IMR-90 (cell line): ENCODE data around the gene ADGRD2. TPM values are rescaled to one million over a fixed set of nuclear protein-coding genes. Genes with fewer than 3 reads are reported as not detected.
A peak's percentile ranks its signal among the peaks of the same experiment; 100 is the strongest.

ENCODE experiments used
- ATAC-seq: fragments of 200-7000 bp; cut with Tn5 transposase; 2 replicates; pipeline ENCODE4 v1.9.1; 2020; ENCODE audit warnings: low read depth, mild to moderate bottlenecking, moderate library complexity
- BruUV-seq: library from RNA; stranded (reverse); fragments of 400-500 nt; replicated peaks from 2 replicates; lab custom pipeline; 2021; lab: Mats Ljungman, UMichigan
- CTCF ChIA-PET: fragments of 300-600 bp; formaldehyde crosslinking; extraction: SDS; loops from one replicate; lab custom pipeline; 2021; ENCODE audit warnings: antibody characterized with exemption; lab: Yijun Ruan, JAX
- POLR2A ChIA-PET: fragments of 300-600 bp; sonication (Branson Sonifier 250); formaldehyde crosslinking; loops from one replicate; lab custom pipeline; 2022; ENCODE audit warnings: antibody characterized with exemption; ENCODE audit not compliant: unreplicated experiment; lab: Charles Lee
- DNase-seq: peaks from one replicate; pipeline ENCODE4 v3.0.0; 2013
- H2AFZ ChIP-seq: replicated peaks from 2 replicates; pipeline ENCODE3; 2013; ENCODE audit warnings: low read length, mild to moderate bottlenecking; ENCODE audit not compliant: poor library complexity
- H2AK5ac ChIP-seq: 2 replicates; pipeline ENCODE4 v1.6.1; 2013; ENCODE audit warnings: low read depth, low read length, inconsistent platforms
- H2AK9ac ChIP-seq: replicated peaks from 2 replicates; pipeline ENCODE3; 2013; ENCODE audit warnings: mild to moderate bottlenecking, low read depth, low read length, moderate library complexity; ENCODE audit not compliant: poor library complexity
- H2BK120ac ChIP-seq: 2 replicates; pipeline ENCODE4 v1.6.1; 2013; ENCODE audit warnings: low read depth, low read length, inconsistent platforms
- H2BK15ac ChIP-seq: 3 replicates; pipeline ENCODE4 v1.6.1; 2013; ENCODE audit warnings: low read depth, low read length, inconsistent platforms
- H2BK20ac ChIP-seq: 2 replicates; pipeline ENCODE4 v1.6.1; 2013; ENCODE audit warnings: low read depth, mild to moderate bottlenecking, inconsistent platforms, low read length, moderate library complexity
- H2BK5ac ChIP-seq: 2 replicates; pipeline ENCODE4 v1.6.1; 2013; ENCODE audit warnings: mild to moderate bottlenecking, low read depth, low read length, inconsistent platforms; ENCODE audit not compliant: poor library complexity, severe bottlenecking
- H3K14ac ChIP-seq: replicated peaks from 2 replicates; pipeline ENCODE4 v1.6.1; 2013; ENCODE audit warnings: low read depth, low read length, inconsistent platforms
- H3K18ac ChIP-seq: 2 replicates; pipeline ENCODE4 v1.6.1; 2013; ENCODE audit warnings: low read depth, low read length, control low read depth
- H3K23ac ChIP-seq: 2 replicates; pipeline ENCODE4 v1.6.1; 2013; ENCODE audit warnings: low read depth, low read length, inconsistent platforms
- H3K27ac ChIP-seq: 2 replicates; pipeline ENCODE4 v1.5.1; 2013; ENCODE audit warnings: mild to moderate bottlenecking, control low read depth, low read length; ENCODE audit not compliant: insufficient read depth
- H3K27me3 ChIP-seq: 2 replicates; pipeline ENCODE4 v1.6.1; 2013; ENCODE audit warnings: low read length; ENCODE audit not compliant: control insufficient read depth, insufficient read depth
- H3K36me3 ChIP-seq: 2 replicates; pipeline ENCODE4 v1.6.1; 2013; ENCODE audit warnings: low read length, mixed read lengths; ENCODE audit not compliant: control insufficient read depth, insufficient read depth
- H3K4ac ChIP-seq: 2 replicates; pipeline ENCODE4 v1.6.1; 2013; ENCODE audit warnings: low read depth, low read length, inconsistent platforms
- H3K4me1 ChIP-seq: 2 replicates; pipeline ENCODE4 v1.6.1; 2013; ENCODE audit warnings: low read length, mixed read lengths; ENCODE audit not compliant: control insufficient read depth, insufficient read depth
- H3K4me2 ChIP-seq: 2 replicates; pipeline ENCODE4 v1.6.1; 2013; ENCODE audit warnings: low read depth, mild to moderate bottlenecking, control low read depth, low read length, moderate library complexity
- H3K4me3 ChIP-seq: 2 replicates; pipeline ENCODE4 v1.5.1; 2013; ENCODE audit warnings: low read depth, mild to moderate bottlenecking, control low read depth, low read length, moderate library complexity; ENCODE audit not compliant: insufficient read depth
- H3K56ac ChIP-seq: 2 replicates; pipeline ENCODE4 v1.6.1; 2013; ENCODE audit warnings: low read length, inconsistent platforms; ENCODE audit not compliant: insufficient read depth; ENCODE audit errors: extremely low read depth
- H3K79me1 ChIP-seq, 2 experiments: 2 replicates each; pipeline ENCODE4 v1.6.1; 2013; ENCODE audit warnings: low read length in 2 of 2, inconsistent platforms in 1 of 2, low read depth in 1 of 2
- H3K9ac ChIP-seq: 2 replicates; pipeline ENCODE4 v1.6.1; 2013; ENCODE audit warnings: low read depth, low read length, control low read depth
- H3K9me1 ChIP-seq: 2 replicates; pipeline ENCODE4 v1.6.1; 2013; ENCODE audit warnings: low read length, inconsistent platforms; ENCODE audit not compliant: insufficient read depth
- H3K9me3 ChIP-seq: 2 replicates; pipeline ENCODE4 v1.6.1; 2013; ENCODE audit warnings: low read length; ENCODE audit not compliant: control insufficient read depth, insufficient read depth
- H4K20me1 ChIP-seq: 2 replicates; pipeline ENCODE4 v1.6.1; 2013; ENCODE audit warnings: low read length, inconsistent platforms; ENCODE audit not compliant: insufficient read depth
- H4K5ac ChIP-seq: 2 replicates; pipeline ENCODE4 v1.6.1; 2013; ENCODE audit warnings: mild to moderate bottlenecking, low read depth, low read length, control low read depth
- H4K8ac ChIP-seq, 2 experiments: 2 replicates each; pipeline ENCODE4 v1.6.1; 2013; ENCODE audit warnings: low read depth in 2 of 2, low read length in 2 of 2, control low read depth in 1 of 2, inconsistent platforms in 1 of 2
- H4K91ac ChIP-seq: 2 replicates; pipeline ENCODE4 v1.6.1; 2013; ENCODE audit warnings: low read depth, low read length, inconsistent platforms; ENCODE audit not compliant: insufficient read depth
- CEBPB ChIP-seq: IDR thresholded peaks from 2 replicates; pipeline ENCODE4 v1.6.1; 2012; ENCODE audit warnings: low read depth, low read length, improper control_type of control experiment
- NFE2L2 ChIP-seq: fragments of 150-350 bp; IDR thresholded peaks from 2 replicates; pipeline ENCODE4 v1.6.1; 2016; ENCODE audit warnings: low read depth, mild to moderate bottlenecking, low read length
- RAD21 ChIP-seq: IDR thresholded peaks from 2 replicates; pipeline ENCODE4 v1.6.1; 2012; ENCODE audit warnings: low read length, improper control_type of control experiment
- RFX5 ChIP-seq: IDR thresholded peaks from 2 replicates; pipeline ENCODE4 v1.8.0; 2012; ENCODE audit warnings: low read depth, mild to moderate bottlenecking, low read length, moderate library complexity
- SMC3 ChIP-seq: fragments of 150-350 bp; IDR thresholded peaks from 2 replicates; pipeline ENCODE4 v1.6.1; 2016; ENCODE audit warnings: low read depth, mild to moderate bottlenecking, antibody characterized with exemption, low read length, moderate library complexity
- WGBS, 2 experiments: methylation state at CpG; one replicate each; pipeline versions ENCODE4 v1.1.5 to v1.1.7; 2013; ENCODE audit warnings: missing lambda C conversion rate in 2 of 2; ENCODE audit not compliant: insufficient read length in 1 of 2; ENCODE audit errors: extremely low coverage in 2 of 2; 5-methylcytosine and 5-hydroxymethylcytosine counted together
- dilution Hi-C: fragments of 300-500 bp; cut with HindIII; formaldehyde crosslinking; loops from one replicate; pipeline ENCODE4 v1.14.3; 2018; ENCODE audit warnings: low sequenced_read_pairs; ENCODE audit not compliant: unreplicated experiment
- in situ Hi-C: fragments of 300-500 bp; cut with MboI; formaldehyde crosslinking; loops from 3 replicates; pipeline ENCODE4 v1.14.3; 2019; ENCODE audit warnings: low sequenced_read_pairs, inconsistent platforms, mixed read lengths
- intact Hi-C: fragments of 100-400 bp; cut with micrococcal nuclease; formaldehyde crosslinking; loops from 2 replicates; pipeline ENCODE4 v1.10.0; 2022
- polyA plus RNA-seq, 3 experiments: library from polyadenylated mRNA; depleted of rRNA; stranded (reverse); fragments of >200 nt; gene quantifications; 2 replicates each; pipeline ENCODE4 v1.2.3, GENCODE V29; 2012; ENCODE audit warnings: low replicate concordance in 1 of 3
- total RNA-seq: library from RNA; depleted of rRNA; stranded (reverse); fragments of >200 nt; gene quantifications from 2 replicates; pipeline ENCODE4 v1.2.3, GENCODE V29; 2012
- TF ChIP-seq, protein P1 (sequence below): conservative IDR thresholded peaks from 2 replicates; pipeline ENCODE4 v1.5.1; 2012; ENCODE audit warnings: mild to moderate bottlenecking, low read depth, low read length, improper control_type of control experiment
- TF ChIP-seq, protein P2 (sequence below): fragments of 150-350 bp; IDR thresholded peaks from 2 replicates; pipeline ENCODE4 v1.6.1; 2016; ENCODE audit warnings: low read depth, mild to moderate bottlenecking, low read length, moderate library complexity, borderline replicate concordance
- TF ChIP-seq, protein P3 (sequence below): fragments of 150-350 bp; IDR thresholded peaks from 2 replicates; pipeline ENCODE4 v1.6.1; 2017; ENCODE audit warnings: mild to moderate bottlenecking, antibody characterized with exemption, low read length, low read depth

ADGRD2 gene
- total and polyA plus RNA-seq, 2 of the 4 experiments (the other 2 are of a cell fraction), result not detected

DNA sequence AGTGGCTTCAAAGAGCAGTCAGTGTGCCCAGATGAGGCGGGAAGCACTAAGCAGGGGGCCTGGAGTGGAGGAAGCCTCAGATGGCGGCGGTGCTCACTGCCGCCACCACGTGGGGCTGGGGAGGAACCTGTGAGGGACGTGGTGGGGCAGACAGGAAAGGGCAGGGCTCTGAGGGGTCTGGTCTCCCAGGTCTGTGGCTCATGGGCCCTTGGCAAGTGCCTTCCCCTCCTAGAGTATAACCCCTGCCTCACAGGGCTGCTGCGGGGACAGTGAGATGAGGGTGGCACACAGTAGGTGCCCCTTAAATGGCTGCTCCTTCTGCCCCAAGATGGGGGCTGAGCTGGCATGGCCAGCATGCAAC lies 30.4 kb downstream of the ADGRD2 start:
- Histone ChIP-seq H2AK9ac (no peak overlapping the region), H3K4me2 (no peak overlapping the region), H3K9me1 (0 out of 2 replicates have a peak, but pooled peaks cover 3% of the 10 kb centered on the region), H3K36me3 (no peaks in the 10 kb centered on the region), H4K5ac (no peak overlapping the region), H3K27me3 (peaks cover 76% of the 10 kb centered on the region), H2BK15ac (no peak overlapping the region), H3K4me1 (no peaks in the 10 kb centered on the region), H3K4me3 (no peak overlapping the region), H3K79me1 (no peaks in the 10 kb centered on the region), H2BK120ac (no peak overlapping the region), H2BK20ac (no peak overlapping the region), H2AFZ (no peak overlapping the region), H3K9ac (no peak overlapping the region), H3K56ac (no peak overlapping the region), H4K8ac (no peak overlapping the region), H3K9me3 (no peaks in the 10 kb centered on the region), H4K91ac (no peak overlapping the region), H3K23ac (no peak overlapping the region; the same call in 1 of the 2 replicates), H3K18ac (no peak overlapping the region), H3K14ac (no peak overlapping the region), H2AK5ac (no peak overlapping the region), H2BK5ac (no peak overlapping the region), H3K4ac (no peak overlapping the region), H4K20me1 (no peaks in the 10 kb centered on the region), H3K27ac (no peak overlapping the region)
- ATAC-seq (peak; percentile 63; the same call in 1 of the 2 replicates), DNase-seq (peak; percentile 4)
- dilution Hi-C loops (no loop called here), intact Hi-C loops (no loop called here), in situ Hi-C loops (no loop called here)
- ChIA-PET CTCF (no interaction called here), POLR2A (no interaction called here)
- no TSS peak for BruUV-seq
- no peak for TF ChIP-seq CEBPB
- TF ChIP-seq SMC3, result peak; percentile 36
- TF ChIP-seq, protein P1, sequence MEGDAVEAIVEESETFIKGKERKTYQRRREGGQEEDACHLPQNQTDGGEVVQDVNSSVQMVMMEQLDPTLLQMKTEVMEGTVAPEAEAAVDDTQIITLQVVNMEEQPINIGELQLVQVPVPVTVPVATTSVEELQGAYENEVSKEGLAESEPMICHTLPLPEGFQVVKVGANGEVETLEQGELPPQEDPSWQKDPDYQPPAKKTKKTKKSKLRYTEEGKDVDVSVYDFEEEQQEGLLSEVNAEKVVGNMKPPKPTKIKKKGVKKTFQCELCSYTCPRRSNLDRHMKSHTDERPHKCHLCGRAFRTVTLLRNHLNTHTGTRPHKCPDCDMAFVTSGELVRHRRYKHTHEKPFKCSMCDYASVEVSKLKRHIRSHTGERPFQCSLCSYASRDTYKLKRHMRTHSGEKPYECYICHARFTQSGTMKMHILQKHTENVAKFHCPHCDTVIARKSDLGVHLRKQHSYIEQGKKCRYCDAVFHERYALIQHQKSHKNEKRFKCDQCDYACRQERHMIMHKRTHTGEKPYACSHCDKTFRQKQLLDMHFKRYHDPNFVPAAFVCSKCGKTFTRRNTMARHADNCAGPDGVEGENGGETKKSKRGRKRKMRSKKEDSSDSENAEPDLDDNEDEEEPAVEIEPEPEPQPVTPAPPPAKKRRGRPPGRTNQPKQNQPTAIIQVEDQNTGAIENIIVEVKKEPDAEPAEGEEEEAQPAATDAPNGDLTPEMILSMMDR, result peak; percentile 38
- TF ChIP-seq, protein P2, sequence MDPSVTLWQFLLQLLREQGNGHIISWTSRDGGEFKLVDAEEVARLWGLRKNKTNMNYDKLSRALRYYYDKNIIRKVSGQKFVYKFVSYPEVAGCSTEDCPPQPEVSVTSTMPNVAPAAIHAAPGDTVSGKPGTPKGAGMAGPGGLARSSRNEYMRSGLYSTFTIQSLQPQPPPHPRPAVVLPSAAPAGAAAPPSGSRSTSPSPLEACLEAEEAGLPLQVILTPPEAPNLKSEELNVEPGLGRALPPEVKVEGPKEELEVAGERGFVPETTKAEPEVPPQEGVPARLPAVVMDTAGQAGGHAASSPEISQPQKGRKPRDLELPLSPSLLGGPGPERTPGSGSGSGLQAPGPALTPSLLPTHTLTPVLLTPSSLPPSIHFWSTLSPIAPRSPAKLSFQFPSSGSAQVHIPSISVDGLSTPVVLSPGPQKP, result no peak
- TF ChIP-seq NFE2L2, result no peak
- peak; percentile 32; the same call in 1 of the 2 replicates for TF ChIP-seq RAD21
- TF ChIP-seq RFX5, result no peak
- TF ChIP-seq, protein P3, sequence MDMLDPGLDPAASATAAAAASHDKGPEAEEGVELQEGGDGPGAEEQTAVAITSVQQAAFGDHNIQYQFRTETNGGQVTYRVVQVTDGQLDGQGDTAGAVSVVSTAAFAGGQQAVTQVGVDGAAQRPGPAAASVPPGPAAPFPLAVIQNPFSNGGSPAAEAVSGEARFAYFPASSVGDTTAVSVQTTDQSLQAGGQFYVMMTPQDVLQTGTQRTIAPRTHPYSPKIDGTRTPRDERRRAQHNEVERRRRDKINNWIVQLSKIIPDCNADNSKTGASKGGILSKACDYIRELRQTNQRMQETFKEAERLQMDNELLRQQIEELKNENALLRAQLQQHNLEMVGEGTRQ, result peak; percentile 30; the same call in 1 of the 2 replicates
- 60% methylated on average over 1 of the region's 7 CpGs; no CpG with 5 or more reads in 1 of the 2 experiments for WGBS, 2 experiments
